Keratinocyte (primary cell): ENCODE measurements around the gene SFXN2.

Source experiments
- EZH2 ChIP-seq: IDR thresholded peaks from one replicate; pipeline ENCODE4 v1.6.1; 2012; ENCODE audit warnings: inconsistent platforms, mild to moderate bottlenecking, low read length, moderate library complexity
- TF ChIP-seq, protein P1 (sequence below), 3 experiments: IDR thresholded peaks in 1 of 3; conservative IDR thresholded peaks in 1 of 3; optimal IDR thresholded peaks in 1 of 3; 2 replicates in 2 of 3; 3 replicates in 1 of 3; pipeline versions ENCODE3 to v1.5.1; 2011; ENCODE audit warnings: low read length in 3 of 3, mild to moderate bottlenecking in 3 of 3, moderate library complexity in 2 of 3, control low read depth in 1 of 3, inconsistent platforms in 1 of 3; ENCODE audit not compliant: insufficient read depth in 2 of 3; ENCODE audit errors: extremely low read depth in 1 of 3

DNA sequence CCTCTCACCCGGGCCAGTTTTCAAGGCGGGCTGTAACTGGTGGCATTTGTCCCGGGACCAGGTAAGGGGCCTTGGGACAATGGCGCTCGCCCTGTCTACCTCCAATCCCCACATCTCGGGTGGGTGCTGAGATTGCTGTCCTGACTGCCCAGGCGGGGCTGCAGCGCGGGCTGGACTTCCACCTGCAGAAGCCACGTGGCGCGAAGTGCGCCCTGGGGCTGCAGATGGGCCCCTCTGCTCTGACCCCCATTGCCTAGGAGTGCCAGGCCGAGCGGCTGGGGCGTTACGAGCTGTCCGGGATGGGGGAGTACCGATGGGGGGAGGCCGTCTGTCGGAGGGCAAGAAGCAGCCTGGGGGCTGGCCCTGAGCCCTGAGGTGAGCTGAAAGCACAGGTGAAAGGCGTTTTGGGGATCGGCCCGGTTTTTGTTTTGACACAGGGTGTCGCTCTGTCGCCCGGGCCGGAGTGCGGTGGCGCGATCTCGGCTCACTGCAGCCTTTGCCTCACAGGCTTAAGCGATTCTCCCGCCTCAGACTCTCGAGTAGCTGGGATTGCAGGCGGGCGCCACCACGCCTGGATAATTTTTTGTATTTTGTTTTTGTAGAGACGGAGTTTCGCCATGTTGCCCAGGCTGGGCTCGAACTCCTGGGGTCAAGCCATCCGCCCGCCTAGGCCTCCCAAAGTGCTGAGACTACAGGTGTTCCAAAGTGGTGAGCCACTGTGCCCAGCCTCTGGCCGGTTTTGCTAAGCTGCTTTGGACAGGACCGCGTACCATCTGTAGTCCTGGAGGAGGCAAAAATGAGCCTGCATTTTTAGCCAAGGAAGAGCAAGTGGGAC lies at the start of gene SFXN2:
- TF ChIP-seq, protein P1, sequence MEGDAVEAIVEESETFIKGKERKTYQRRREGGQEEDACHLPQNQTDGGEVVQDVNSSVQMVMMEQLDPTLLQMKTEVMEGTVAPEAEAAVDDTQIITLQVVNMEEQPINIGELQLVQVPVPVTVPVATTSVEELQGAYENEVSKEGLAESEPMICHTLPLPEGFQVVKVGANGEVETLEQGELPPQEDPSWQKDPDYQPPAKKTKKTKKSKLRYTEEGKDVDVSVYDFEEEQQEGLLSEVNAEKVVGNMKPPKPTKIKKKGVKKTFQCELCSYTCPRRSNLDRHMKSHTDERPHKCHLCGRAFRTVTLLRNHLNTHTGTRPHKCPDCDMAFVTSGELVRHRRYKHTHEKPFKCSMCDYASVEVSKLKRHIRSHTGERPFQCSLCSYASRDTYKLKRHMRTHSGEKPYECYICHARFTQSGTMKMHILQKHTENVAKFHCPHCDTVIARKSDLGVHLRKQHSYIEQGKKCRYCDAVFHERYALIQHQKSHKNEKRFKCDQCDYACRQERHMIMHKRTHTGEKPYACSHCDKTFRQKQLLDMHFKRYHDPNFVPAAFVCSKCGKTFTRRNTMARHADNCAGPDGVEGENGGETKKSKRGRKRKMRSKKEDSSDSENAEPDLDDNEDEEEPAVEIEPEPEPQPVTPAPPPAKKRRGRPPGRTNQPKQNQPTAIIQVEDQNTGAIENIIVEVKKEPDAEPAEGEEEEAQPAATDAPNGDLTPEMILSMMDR (optimal IDR thresholded peaks at IDR 0.05 in 1 of 3, IDR thresholded peaks at IDR 0.05 in 1 of 3, conservative IDR thresholded peaks at IDR 0.05 in 1 of 3; ENCODE audit: extremely low read depth in 1 of 3, insufficient read depth in 2 of 3, low read length in 3 of 3) = peak in 1 of 3 experiments; percentile 7
- no peak for TF ChIP-seq EZH2
